ENCODE measurements around the gene ITGA11.
A peak's percentile ranks its signal among the peaks of the same experiment; 100 is the strongest.

ITGA11 gene, protein sequence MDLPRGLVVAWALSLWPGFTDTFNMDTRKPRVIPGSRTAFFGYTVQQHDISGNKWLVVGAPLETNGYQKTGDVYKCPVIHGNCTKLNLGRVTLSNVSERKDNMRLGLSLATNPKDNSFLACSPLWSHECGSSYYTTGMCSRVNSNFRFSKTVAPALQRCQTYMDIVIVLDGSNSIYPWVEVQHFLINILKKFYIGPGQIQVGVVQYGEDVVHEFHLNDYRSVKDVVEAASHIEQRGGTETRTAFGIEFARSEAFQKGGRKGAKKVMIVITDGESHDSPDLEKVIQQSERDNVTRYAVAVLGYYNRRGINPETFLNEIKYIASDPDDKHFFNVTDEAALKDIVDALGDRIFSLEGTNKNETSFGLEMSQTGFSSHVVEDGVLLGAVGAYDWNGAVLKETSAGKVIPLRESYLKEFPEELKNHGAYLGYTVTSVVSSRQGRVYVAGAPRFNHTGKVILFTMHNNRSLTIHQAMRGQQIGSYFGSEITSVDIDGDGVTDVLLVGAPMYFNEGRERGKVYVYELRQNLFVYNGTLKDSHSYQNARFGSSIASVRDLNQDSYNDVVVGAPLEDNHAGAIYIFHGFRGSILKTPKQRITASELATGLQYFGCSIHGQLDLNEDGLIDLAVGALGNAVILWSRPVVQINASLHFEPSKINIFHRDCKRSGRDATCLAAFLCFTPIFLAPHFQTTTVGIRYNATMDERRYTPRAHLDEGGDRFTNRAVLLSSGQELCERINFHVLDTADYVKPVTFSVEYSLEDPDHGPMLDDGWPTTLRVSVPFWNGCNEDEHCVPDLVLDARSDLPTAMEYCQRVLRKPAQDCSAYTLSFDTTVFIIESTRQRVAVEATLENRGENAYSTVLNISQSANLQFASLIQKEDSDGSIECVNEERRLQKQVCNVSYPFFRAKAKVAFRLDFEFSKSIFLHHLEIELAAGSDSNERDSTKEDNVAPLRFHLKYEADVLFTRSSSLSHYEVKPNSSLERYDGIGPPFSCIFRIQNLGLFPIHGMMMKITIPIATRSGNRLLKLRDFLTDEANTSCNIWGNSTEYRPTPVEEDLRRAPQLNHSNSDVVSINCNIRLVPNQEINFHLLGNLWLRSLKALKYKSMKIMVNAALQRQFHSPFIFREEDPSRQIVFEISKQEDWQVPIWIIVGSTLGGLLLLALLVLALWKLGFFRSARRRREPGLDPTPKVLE

DNA sequence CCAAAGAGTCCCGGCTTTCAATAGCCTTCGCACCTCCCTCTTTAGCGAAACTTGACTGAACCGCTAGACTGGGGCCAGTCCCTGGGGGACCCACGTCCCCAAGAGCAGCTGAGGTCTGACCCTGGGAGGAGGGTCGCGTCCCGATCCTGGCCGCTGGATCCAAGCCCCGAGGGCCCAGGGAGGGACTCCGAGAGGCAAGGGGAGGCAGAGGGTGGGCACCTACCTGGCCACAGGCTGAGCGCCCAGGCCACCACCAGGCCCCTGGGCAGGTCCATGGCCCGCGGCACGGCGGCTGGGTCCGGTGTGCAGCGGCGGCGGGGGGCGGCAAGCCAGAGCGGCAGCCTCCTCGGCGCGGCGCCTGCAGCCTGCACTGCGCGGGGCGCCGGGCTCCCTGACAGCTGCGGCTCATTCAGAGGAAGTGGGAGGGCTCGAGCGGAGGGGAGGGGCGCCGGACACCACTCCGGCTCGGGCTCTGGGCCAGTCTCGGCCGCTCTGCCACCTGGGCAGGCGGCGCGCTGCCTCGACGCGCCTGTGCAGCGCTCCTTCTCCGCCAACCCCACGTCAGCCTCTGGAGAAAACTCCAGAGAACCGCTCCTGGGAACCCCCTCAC, at the start of gene ITGA11:
ITGA11 (minus strand) TSS at position 372 of the 610 bp plus-strand sequence; CDS start at position 275, 97 bp downstream.
- DNase-seq, result no peak

DNA sequence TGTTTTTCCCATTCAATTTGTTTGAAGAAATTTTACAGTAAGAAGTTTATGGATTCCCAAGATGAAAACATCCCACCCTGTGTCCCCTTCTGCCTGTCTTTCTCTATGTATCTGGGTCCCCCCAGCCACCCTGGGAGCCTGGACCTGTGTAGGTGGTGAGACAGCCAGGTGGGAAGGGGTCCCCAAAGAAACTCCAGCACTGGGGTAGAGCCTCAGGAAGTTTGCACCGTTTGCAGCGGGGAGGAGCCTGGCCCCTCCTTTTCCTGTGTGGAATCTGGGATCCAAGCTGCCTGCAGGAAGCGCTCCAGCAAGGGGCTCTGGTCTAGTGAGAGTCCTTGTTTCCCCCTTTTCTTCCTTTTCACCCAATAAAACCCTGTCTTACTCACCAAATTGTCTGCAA, 49.4 kb upstream of the ITGA11 start:
- DNase-seq, result no peak

DNA sequence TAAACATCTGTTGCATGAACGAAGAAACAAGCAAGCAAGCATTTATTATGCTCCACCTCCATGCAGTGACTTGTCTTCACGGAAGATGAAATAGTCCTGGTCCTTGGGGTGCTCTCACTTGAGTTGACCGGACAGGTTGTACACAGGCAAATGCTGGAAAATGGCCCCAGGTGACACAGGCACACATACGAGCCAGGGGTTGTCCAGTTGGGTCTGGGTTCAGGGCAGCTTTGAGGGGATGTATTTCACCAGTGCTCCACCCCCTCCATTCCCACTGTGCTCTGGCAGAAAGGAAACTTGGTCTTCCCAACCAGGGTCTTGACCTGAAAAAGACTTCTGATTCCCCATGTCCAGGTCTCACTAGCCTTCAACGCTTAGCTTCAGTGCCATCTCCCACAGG, 48.3 kb upstream of the ITGA11 start:
- DNase-seq, result no peak

DNA sequence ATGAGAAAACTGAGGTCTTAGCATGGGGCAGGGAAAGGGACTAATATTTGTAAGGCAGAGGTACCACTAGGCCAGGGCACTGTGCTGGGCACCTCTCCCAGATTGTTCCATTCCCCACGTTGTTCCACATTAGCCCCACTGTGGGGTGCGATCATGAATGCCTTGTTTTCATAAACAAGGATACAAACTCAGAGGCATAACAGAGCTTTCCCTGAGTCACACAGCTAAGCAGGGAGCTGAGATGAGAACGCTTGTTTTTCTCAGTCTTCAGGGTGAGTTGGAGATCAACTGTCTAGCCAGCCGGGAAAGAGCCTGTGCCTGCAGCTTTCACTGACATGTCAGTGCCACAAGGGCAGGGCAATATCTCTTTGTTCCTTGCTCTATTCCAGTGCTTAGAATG, 47.9 kb upstream of the ITGA11 start:
- no peak for DNase-seq

DNA sequence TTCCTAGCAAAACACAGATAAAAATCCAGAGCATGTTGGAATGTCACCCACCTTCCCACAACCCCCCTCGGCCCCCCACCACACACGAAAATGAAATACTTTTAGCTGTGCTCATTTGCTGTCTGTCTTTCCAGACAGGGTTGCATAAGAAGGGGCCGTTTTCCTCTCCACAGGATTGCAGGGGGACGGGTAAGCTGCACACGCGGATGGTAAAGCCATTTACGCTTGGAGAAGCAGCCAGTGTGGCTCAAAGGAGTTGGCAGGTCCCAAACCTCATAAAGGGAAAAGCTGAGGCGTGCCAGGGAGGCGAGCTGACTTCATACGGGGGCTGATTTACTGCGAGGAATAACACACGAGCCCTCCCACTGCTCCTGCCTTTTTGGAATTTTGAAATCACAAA, 47.4 kb upstream of the ITGA11 start:
- no peak for DNase-seq

DNA sequence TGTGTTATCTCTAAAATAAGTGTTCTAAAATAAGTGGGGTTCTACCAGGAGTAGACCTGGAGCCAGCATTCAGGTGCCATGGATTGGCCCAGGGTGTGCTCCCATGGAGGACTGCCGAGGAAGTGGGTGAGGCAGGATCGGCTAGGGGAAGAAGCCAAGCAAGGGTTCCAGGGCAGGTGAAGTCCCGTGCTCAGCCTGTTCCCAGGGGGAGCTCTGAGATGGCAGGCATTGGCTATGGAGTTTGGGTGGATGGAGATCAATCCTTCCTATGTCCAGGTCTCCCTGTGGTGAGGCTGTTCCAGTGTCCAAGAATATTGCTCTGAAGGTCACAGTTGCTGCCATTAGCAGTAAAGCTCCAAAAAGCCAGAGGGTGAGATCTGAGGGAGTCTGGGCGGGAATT, 46.9 kb upstream of the ITGA11 start:
- no peak for DNase-seq

DNA sequence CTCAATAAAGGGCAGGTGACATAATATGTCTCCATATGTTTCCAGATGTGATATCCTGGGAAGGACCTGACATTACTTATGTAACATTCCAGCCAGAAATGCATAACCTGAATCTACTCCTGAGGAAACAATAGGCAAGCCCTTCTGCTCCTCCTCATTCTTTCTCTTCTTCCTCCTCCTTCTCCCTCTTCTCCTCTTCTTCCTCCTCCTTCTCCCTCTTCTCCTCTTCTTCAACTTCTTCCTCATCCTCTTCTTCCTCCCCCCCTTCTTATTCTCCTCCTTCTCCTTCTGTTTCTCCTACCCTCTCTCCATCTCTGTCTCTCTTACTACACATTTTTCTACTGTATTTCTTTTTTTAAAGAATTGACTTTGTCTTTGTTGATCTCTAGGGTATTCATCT, 43.5 kb upstream of the ITGA11 start:
- DNase-seq, result no peak

DNA sequence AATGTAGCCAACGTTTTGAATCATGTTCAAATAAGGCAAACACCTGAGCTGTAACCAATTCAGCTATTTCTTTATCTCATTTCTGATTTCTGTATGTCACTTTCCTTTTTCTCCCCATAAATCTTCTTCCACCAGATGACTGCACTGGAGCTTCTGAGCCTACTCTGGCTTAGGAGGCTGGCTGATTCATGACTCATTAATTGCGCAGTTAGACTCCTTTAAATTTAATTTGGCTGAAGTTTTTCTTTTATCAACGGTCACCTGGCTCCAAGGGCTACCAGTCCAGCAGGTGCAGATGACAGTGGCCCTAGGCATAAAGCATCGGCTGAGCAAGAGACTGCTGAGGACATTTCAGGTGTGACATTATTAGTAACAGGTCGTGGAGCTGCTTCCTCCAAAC, 39.6 kb upstream of the ITGA11 start:
- peak; percentile 5 for DNase-seq

DNA sequence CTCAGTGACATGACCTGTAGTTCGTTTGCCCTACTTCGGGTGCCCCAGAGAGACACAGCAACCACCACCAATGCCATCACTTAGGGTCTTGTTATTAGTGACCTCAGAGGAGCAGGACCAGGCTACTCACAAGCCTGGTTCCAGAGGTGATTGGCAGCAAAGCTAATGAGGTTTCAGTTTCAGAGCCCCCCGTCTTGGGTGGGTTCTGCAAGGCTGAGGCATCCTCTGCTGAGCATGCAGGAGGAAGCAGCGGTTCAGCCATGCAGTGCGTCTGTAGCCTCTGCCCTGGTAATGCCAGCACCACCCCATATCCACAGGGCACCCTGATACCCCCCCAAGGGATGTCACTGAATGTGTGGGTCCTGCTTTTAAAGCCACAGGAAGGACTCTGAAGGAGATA, 39.0 kb upstream of the ITGA11 start:
- no peak for DNase-seq

DNA sequence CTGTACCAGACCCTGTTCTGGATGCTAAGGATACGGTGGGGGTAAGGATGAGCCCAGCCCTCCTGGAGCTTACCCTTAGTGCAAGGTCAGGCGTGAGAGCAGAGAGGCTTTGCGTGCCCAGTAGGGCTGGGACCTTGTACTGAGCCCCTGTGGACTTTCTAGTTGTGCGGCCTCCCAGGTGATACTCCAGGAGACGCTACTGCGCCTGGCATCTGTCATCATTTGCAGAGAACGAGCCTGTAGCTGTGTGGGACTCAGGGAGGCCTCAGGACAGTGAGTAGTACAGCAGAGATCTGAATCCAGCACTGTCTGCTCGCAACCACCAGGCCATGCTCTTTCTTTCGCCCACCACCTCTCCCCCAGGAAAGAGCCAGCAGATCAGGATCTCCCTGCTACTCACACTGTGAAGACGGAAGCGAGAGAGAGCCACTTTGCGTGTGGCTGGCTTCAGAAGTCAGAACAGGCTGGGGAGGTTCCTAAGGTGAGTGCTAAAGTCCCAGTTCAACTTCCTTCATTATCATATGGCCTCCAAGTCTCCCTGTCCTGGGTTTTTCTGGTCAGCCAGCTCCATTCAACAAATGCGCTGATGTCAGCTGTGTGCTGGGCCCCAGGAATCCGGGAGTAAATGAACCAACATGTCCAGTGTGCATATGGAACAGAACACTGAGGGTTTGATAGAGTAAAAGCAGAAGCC, 38.2 kb upstream of the ITGA11 start:
- no peak for DNase-seq

DNA sequence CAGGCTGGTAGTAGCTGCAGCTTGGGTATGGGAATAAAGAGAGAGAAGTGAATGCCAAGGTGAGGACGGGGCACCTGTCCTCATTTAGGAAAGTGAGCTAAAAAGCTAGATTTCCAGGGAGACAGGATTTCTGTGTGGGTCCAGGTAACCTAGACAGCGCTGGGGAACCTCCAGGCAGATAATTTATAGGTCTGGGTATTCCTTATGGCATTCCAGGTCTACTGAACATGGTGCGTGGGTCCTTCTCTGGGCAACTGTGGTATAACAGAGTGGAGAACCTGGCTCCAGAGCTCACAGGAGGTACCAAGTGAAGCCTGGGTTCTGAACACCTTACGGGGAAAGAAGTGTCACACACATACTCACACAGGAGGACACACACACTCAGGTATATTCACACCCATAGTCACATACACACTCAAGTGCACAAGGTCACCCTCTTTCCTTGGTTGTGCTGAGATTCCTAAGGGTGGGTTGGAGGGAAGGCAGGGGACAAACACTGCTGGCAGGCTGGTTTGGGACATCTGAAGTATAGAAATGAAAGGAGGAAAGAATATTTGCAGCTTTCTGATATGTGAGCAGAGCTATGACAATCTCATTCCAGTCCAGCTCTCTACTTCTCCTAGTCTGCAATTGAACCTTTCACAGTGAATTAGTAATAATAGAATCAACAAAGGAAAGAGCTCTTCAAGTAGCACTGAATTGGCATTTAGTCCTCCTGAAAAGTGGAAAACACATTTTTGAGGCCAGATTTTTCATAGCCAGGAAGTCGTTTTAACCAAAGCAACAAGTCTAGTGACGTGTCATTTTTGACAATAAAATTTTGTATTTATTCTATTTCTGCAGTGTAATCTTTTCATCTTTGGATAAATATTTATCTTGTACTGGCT, 37.4 kb upstream of the ITGA11 start:
- DNase-seq, result no peak

DNA sequence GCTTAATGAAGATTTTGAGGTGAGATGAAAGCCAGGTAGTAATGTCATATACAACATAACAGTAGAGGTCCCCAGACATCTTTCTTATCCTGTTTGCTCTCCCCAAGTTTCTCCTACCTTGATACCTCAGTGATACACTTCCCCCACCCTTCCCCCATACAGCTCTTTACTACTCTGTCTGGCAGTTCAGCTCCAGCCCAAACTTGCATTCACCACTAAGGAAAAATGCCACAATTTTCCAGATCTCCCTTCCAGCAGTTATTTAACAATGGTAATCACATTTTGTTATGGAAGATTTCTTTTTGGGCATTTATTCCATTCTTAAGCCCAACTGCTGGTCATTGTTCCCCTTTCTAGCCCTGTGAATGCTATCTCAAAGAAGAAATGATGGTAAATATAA, 34.9 kb upstream of the ITGA11 start:
- no peak for DNase-seq

DNA sequence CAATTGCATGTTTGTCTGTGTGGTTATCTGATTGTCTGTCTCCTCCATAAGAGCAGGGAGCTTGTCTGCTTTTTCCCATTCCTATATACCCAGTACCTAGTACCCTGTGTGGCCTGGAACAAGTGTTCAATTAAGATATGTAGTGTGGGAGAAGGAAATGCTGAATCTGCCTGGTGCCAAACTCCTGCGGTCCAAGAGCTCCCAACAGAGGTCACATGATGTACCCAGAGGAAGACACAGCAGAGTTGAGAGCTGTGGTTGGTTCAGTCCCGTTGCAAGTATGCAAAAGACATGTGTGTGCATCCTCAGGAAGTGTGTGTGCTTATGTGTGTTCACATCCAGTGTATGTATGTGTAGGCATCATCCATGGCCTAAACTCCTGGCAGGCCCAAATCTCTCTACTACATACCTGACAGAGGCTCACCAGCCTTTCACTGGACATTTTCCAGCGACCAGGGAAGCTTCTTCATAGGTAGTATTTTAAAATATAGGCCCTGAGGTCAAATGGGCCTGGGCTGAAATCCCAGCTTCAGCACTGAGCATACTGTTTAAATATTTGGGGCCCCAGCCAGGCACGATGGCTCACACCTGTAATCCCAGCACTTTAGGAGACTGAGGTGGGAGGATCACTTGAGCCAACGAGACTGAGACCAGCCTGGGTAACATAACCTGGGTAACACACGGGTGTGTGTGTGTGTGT, 34.0 kb upstream of the ITGA11 start:
- DNase-seq, result peak; percentile 81

DNA sequence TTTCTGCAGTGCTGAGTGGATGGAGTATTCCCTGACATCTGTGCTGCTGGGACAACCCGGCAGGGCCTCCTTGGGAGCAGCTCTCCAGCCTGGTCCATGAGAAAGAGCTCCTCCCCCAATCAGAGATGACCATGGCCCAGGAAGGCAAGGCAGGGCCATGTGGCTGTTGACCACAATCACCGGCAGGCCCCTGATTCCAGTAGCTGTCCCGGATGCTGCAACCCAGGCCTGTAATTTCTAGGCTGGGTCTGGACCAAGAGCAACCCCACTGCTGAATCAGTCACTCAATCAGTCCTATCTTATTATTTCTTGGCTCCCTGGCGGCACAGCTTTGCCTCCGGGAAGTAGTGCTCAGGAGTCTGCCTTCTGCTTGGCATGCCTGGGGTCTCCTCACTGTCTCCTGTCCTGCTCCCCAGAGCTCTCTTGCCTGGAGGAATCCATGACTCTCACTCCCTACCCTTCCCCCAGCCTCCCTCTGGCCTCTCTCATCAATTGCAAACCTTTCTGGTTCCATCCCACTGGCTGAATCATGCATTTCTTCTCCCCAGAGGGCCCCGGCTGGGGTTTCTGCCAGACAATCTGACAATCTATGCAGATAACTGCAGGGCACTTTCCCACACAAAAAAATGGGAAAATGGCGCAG, 32.6 kb upstream of the ITGA11 start:
- no peak for DNase-seq

DNA sequence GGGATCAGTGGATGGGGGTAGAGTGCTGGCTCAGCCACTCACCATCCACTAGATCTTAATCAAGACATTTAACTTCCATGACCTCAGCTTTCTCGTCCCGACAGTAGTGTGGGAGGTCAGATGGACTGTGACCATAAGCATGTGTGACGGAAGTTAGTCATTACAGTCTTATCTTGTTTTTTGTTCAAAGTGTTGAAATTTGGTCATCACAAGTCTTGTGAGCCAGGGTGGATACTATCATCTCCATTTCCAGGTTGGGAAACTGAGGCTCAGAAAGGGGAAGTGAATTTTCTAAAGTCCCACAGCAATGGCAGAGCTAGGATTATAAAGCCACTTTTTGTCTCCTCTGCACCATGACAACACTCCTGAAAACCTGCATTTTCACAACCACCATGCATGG, 32.0 kb upstream of the ITGA11 start:
- peak; percentile 76 for DNase-seq

DNA sequence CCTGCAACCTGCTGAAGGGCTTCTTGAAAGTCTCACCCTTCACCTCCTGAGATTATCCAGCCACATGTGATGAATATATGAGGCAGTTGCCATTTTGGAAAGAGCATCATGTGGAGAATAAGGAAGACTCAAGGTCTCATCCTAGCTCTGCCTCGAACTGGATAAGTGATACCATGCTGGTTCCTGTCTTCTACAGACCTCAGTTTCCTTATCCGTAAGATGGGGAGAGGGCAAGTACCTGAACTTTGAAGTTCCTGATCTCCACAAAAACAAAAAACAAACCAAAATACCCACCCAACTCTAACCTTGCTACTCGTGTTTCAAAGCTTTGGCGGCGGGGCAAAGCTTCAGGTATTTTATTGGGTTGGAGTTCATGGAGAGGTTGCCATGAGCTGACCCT, 31.5 kb upstream of the ITGA11 start:
- DNase-seq, result no peak

DNA sequence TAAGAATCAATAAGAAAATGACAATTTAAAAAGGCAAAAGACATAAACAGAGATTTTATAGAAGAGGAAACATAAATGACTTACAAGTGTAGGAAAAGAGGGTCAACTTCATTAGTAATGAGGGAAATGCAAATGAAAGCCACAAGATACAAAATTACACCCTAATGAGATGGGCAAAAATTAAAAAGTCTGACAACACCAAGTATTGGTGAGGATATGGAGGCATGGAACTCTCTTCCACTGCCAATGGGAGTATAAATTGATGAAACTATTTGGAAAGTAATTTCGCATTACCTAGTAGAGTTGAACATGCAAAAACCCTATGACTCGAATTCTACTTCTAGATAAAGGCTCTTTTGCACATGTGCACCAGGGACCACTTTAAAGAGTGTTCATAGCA, 28.2 kb upstream of the ITGA11 start:
- DNase-seq, result no peak

DNA sequence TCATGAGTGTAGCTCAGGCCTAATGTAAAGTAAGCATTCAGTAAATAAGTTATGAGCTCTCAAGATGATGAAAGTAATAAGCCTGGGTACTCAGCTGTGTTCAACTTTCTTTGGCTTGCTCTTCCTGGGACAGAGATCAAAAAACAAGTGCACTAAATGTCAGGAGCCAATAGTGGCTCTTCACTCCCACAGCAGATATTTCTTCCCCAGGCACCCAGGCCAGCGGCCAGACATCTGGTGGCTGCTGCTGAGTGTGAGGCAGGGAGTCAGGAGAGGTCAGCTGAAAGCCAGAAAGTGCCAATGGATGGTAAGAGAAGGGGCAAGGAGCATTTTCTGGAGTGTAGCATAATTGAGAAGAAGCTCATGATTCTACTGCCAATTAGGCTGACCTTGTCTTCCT, 18.2 kb upstream of the ITGA11 start:
- DNase-seq, result no peak

DNA sequence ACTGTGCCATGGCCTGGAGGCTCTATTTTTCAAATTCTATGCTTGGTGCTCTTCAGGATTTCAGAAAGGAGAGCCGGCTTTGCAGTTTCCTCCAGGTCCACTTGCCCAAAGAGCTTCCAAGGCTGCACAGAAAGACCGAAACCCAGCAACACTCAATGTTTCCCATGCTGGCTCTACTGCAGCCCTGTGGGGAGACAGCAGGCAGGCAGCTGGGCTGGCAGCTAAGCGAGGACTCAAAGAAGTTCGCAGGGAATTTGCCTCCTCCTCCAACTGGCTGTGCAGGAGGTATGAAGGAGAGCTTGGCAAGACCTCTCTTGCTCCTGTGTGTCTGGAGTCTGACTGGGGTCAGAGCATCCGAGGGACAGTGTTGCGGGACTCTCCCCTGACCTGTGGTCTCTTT, 17.4 kb upstream of the ITGA11 start:
- DNase-seq, result no peak
